GM23338 (cell line): ENCODE data around the gene PAF1. TPM values are rescaled to one million over a fixed set of nuclear protein-coding genes. Genes with fewer than 3 reads are reported as not detected.
"Not testable (repeated sequence)": the region's sequence is repeated elsewhere in the genome, so short reads cannot be mapped to it uniquely, and the experiment has no call there.

Experiments
- ATAC-seq: fragments of 200-7000 bp; cut with Tn5 transposase; 3 replicates; pipeline ENCODE4 v1.9.1; 2020
- DNase-seq: peaks from one replicate; pipeline ENCODE4 v3.0.0-alpha.2; 2015; ENCODE audit warnings: low spot score
- H2AFZ ChIP-seq: fragments of 200-600 bp; sonication (generic); 2 replicates; pipeline ENCODE4 v1.8.0; 2016; ENCODE audit warnings: antibody characterized with exemption, mild to moderate bottlenecking, moderate library complexity
- H3F3A ChIP-seq: fragments of 200-600 bp; sonication (generic); replicated peaks from 2 replicates; pipeline ENCODE4 v1.8.0; 2017; ENCODE audit warnings: antibody characterized with exemption, mixed run types, low read depth
- H3K27ac ChIP-seq: fragments of 200-600 bp; sonication (generic); 2 replicates; pipeline ENCODE4 v1.6.1; 2016; ENCODE audit warnings: low read depth
- H3K27me3 ChIP-seq: fragments of 200-600 bp; sonication (generic); 2 replicates; pipeline ENCODE4 v1.8.0; 2016; ENCODE audit warnings: mild to moderate bottlenecking, mixed run types, moderate library complexity; ENCODE audit not compliant: insufficient read depth
- H3K36me3 ChIP-seq: fragments of 200-600 bp; sonication (generic); 2 replicates; pipeline ENCODE4 v1.8.0; 2016; ENCODE audit warnings: mild to moderate bottlenecking; ENCODE audit not compliant: insufficient read depth
- H3K4me1 ChIP-seq: fragments of 200-600 bp; sonication (generic); 2 replicates; pipeline ENCODE4 v1.8.0; 2016; ENCODE audit warnings: mild to moderate bottlenecking, moderate library complexity; ENCODE audit not compliant: insufficient read depth
- H3K4me2 ChIP-seq: fragments of 200-600 bp; sonication (generic); 2 replicates; pipeline ENCODE4 v1.7.1; 2017; ENCODE audit warnings: mixed run types
- H3K4me3 ChIP-seq: fragments of 200-600 bp; sonication (generic); 2 replicates; pipeline ENCODE4 v1.6.1; 2016; ENCODE audit warnings: mixed run types
- H3K79me2 ChIP-seq: fragments of 200-600 bp; sonication (generic); replicated peaks from 2 replicates; pipeline ENCODE4 v1.8.0; 2017; ENCODE audit warnings: mild to moderate bottlenecking; ENCODE audit not compliant: insufficient read depth
- H3K9me2 ChIP-seq: fragments of 200-600 bp; sonication (generic); 2 replicates; pipeline ENCODE4 v1.8.0; 2017; ENCODE audit not compliant: insufficient read depth
- H4K20me1 ChIP-seq: fragments of 200-600 bp; sonication (generic); replicated peaks from 2 replicates; pipeline ENCODE4 v1.8.0; 2017; ENCODE audit warnings: mild to moderate bottlenecking; ENCODE audit not compliant: insufficient read depth
- H3K27ac Mint-ChIP-seq: 2 replicates; pipeline ENCODE4 v1.8.0; 2020; ENCODE audit warnings: inconsistent platforms, mild to moderate bottlenecking, moderate library complexity, mixed read lengths
- H3K27me3 Mint-ChIP-seq: 3 replicates; pipeline ENCODE4 v1.8.0; 2022; ENCODE audit warnings: low read depth, mild to moderate bottlenecking, moderate library complexity, mixed read lengths, inconsistent platforms; ENCODE audit not compliant: insufficient read depth, poor library complexity
- H3K36me3 Mint-ChIP-seq: 3 replicates; pipeline ENCODE4 v1.8.0; 2021; ENCODE audit warnings: low read depth, mild to moderate bottlenecking, inconsistent platforms, moderate library complexity, mixed read lengths
- H3K4me1 Mint-ChIP-seq: 3 replicates; pipeline ENCODE4 v1.8.0; 2020; ENCODE audit warnings: mild to moderate bottlenecking, inconsistent platforms, mixed read lengths
- H3K4me3 Mint-ChIP-seq: 3 replicates; pipeline ENCODE4 v1.8.0; 2021; ENCODE audit warnings: moderate library complexity, mild to moderate bottlenecking, inconsistent platforms, mixed read lengths
- H3K9me3 Mint-ChIP-seq: 3 replicates; pipeline ENCODE4 v1.8.0; 2020; ENCODE audit warnings: moderate library complexity, mild to moderate bottlenecking, inconsistent platforms, mixed read lengths
- EZH2 ChIP-seq: fragments of 200-600 bp; sonication (generic); IDR thresholded peaks from one replicate; pipeline ENCODE4 v1.8.0; 2017; ENCODE audit warnings: antibody characterized with exemption, mild to moderate bottlenecking, low read depth; ENCODE audit not compliant: unreplicated experiment
- EZH2phosphoT487 ChIP-seq: fragments of 200-600 bp; sonication (generic); IDR thresholded peaks from one replicate; pipeline ENCODE4 v1.8.1; 2018; ENCODE audit warnings: antibody characterized with exemption; ENCODE audit not compliant: unreplicated experiment
- JUNB ChIP-seq: IDR thresholded peaks from one replicate; pipeline ENCODE4 v1.6.1; 2016; ENCODE audit warnings: antibody characterized with exemption; ENCODE audit not compliant: unreplicated experiment
- NANOG ChIP-seq: IDR thresholded peaks from 2 replicates; pipeline ENCODE4 v1.6.1; 2016; ENCODE audit warnings: antibody characterized with exemption, borderline replicate concordance
- STAT1 ChIP-seq: IDR thresholded peaks from one replicate; pipeline ENCODE4 v1.6.1; 2016; ENCODE audit warnings: antibody characterized with exemption; ENCODE audit not compliant: unreplicated experiment
- ZNF114 ChIP-seq: fragments of 250-450 bp; sonication (Bioruptor Pico); IDR thresholded peaks from 2 replicates; pipeline ENCODE4 v1.5.0; 2020; ENCODE audit warnings: mild to moderate bottlenecking, moderate library complexity
- polyA plus RNA-seq: library from polyadenylated mRNA; unstranded; fragments of >200 nt; fragmentation: Nextera tagmentation; extraction: Ambion mirVana; gene quantifications from 2 replicates; pipeline ENCODE4 v1.2.1, GENCODE V29; 2016
- total RNA-seq: library from RNA; depleted of rRNA; stranded (reverse); fragments of >200 nt; shearing (Covaris generic); gene quantifications from 2 replicates; pipeline ENCODE4 v1.2.3, GENCODE V29; 2014
- TF ChIP-seq, protein P1 (sequence below): IDR thresholded peaks from 2 replicates; pipeline ENCODE4 v1.6.1; 2016; ENCODE audit warnings: antibody characterized with exemption
- TF ChIP-seq, protein P2 (sequence below), 2 experiments: fragments of 200-600 bp in 1 of 2; sonication (generic) in 1 of 2; conservative IDR thresholded peaks; 2 replicates each; pipeline versions ENCODE4 v1.5.1 to v1.6.1; 2016 to 2017; ENCODE audit warnings: antibody characterized with exemption in 2 of 2, low read depth in 2 of 2, mild to moderate bottlenecking in 2 of 2, moderate library complexity in 1 of 2
- TF ChIP-seq, protein P3 (sequence below): fragments of 250-450 bp; sonication (Bioruptor Pico); IDR thresholded peaks from 2 replicates; pipeline ENCODE4 v1.5.0; 2020; ENCODE audit warnings: mild to moderate bottlenecking, moderate library complexity

The PAF1 gene
- total and polyA plus RNA-seq, 2 experiments from 2014 or later: 22.1 to 47.3 TPM

DNA sequence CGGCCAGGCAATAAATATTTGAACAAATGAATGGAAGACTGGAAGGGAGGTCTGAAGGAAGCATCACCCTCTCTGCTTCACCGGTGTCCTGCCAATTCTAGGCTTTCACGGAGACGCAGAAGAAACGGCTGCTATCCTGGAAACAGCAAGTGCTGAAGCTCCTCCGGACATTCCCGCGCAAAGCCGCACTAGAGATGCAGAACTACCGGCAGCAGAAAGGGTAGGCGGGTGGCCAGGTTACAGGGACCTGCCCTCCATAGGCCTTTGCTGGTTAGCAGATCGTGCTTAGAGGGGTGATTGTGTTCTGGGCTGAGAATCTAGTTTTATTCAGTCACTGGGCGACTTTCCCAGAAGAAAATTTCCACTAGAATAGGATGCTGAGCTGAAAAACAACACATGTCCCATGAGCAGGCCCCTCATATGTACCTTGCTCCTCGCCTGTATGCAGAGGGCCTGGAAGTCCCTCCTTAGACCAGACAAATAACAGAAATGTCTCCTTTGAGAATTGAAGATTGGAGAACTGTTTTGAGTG lies 11.0 kb downstream of the PAF1 start (continued):
- TF ChIP-seq, protein P1, sequence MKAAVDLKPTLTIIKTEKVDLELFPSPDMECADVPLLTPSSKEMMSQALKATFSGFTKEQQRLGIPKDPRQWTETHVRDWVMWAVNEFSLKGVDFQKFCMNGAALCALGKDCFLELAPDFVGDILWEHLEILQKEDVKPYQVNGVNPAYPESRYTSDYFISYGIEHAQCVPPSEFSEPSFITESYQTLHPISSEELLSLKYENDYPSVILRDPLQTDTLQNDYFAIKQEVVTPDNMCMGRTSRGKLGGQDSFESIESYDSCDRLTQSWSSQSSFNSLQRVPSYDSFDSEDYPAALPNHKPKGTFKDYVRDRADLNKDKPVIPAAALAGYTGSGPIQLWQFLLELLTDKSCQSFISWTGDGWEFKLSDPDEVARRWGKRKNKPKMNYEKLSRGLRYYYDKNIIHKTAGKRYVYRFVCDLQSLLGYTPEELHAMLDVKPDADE: no peak
- TF ChIP-seq ZNF114 (CRISPR knock-in tag) (no peak), EZH2 (no peak), JUNB (no peak), NANOG (no peak), EZH2phosphoT487 (no peak)
- TF ChIP-seq, protein P2, sequence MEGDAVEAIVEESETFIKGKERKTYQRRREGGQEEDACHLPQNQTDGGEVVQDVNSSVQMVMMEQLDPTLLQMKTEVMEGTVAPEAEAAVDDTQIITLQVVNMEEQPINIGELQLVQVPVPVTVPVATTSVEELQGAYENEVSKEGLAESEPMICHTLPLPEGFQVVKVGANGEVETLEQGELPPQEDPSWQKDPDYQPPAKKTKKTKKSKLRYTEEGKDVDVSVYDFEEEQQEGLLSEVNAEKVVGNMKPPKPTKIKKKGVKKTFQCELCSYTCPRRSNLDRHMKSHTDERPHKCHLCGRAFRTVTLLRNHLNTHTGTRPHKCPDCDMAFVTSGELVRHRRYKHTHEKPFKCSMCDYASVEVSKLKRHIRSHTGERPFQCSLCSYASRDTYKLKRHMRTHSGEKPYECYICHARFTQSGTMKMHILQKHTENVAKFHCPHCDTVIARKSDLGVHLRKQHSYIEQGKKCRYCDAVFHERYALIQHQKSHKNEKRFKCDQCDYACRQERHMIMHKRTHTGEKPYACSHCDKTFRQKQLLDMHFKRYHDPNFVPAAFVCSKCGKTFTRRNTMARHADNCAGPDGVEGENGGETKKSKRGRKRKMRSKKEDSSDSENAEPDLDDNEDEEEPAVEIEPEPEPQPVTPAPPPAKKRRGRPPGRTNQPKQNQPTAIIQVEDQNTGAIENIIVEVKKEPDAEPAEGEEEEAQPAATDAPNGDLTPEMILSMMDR (conservative IDR thresholded peaks at IDR 0.05; ENCODE audit: low read depth in 2 of 2): no peak

DNA sequence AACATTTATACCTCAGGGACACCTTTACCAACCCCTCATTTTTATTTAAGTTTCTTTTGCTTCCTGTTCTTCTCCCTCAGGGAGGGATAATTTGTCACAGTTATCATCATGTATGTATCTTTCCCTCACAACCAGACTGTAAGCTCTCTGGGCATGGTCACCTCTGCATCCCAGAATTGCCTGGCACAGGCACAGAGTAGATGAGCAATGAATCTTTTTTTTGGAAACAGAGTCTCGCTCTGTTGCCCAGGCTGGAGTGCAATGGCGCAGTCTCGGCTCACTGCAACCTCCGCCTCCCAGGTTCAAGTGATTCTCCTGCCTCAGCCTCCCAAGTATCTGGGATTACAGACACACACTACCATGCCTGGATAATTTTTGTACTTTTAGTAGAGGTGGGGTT lies 11.5 kb downstream of the PAF1 start:
- ATAC-seq, H3K27me3 ChIP-seq, DNase-seq, H3K9me3 Mint-ChIP-seq, H3K9me2 ChIP-seq, H3K4me3 Mint-ChIP-seq, H3K4me3 ChIP-seq, H2AFZ ChIP-seq, H3K79me2 ChIP-seq, H3F3A ChIP-seq, H3K4me2 ChIP-seq, H3K27ac Mint-ChIP-seq, H3K4me1 ChIP-seq, H3K27me3 Mint-ChIP-seq, H3K27ac ChIP-seq, H3K4me1 Mint-ChIP-seq: not testable (repeated sequence)
- peaks cover 76% of the 10 kb centered on the region for H3K36me3 Mint-ChIP-seq
- H4K20me1 ChIP-seq: peaks cover 16% of the 10 kb centered on the region
- peaks cover 29% of the 10 kb centered on the region for H3K36me3 ChIP-seq

DNA sequence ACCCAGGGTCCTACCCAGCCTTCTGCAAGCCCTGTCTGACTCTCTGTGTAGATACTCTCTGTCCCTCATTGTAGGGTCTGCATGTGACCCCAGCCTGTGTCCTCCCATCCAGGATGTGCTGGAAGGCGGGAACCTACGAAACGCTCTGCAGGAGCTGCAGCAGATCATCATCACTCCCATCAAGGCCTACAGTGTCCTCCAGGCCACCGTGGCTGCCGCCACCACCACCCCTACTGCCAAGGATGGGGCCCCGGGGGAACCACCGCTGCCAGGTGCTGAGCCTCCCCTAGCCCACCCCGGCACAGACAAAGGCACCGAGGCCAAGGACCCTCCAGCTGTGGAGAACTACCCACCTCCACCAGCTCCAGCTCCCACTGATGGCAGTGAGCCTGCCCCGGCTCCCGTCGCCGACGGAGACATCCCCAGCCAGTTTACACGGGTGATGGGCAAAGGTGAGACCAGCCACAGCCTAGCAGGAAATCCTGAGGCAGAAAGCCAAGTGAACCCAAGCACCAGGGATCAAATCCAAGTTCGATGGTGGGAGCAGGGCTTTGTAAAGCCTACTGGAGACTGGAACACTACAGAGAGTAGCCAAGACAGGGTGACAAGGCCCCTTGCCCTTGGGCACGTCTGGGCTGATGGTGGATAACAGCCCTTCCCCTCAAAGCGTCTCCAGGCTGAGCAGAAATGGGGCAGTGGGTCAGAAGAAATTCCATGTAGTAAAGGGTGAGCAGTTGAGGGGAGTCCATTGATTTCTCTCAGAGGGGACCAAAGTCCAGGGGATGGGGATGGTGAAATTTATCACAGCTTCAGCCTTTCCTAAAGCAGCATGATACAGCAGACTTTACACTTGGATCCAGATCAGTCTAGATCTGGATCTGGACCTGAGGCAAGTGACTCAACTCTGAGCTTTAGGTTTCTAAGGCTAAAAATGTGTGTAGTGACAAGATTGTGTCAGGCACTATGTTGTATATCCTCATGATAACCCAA lies 13.2 kb downstream of the PAF1 start:
- H3K4me3 Mint-ChIP-seq: no peak overlapping the region
- H3K27ac ChIP-seq: no peak overlapping the region
- no peaks in the 10 kb centered on the region for H3K79me2 ChIP-seq
- H3K27me3 ChIP-seq: no peaks in the 10 kb centered on the region
- no peaks in the 10 kb centered on the region for H3K4me1 ChIP-seq
- no peaks in the 10 kb centered on the region for H3K9me3 Mint-ChIP-seq
- H3K27ac Mint-ChIP-seq: no peak overlapping the region; the same call in 1 of the 2 replicates
- peaks cover 2% of the 10 kb centered on the region for H3K27me3 Mint-ChIP-seq
- peaks cover 29% of the 10 kb centered on the region for H3K36me3 ChIP-seq
- peaks cover 13% of the 10 kb centered on the region for H4K20me1 ChIP-seq
- H3K4me3 ChIP-seq: no peak overlapping the region
- no peaks in the 10 kb centered on the region for H3K4me1 Mint-ChIP-seq
- ATAC-seq (no peak), DNase-seq (no peak)
- H2AFZ ChIP-seq: no peak overlapping the region
- no peaks in the 10 kb centered on the region for H3F3A ChIP-seq
- H3K9me2 ChIP-seq: no peaks in the 10 kb centered on the region
- H3K36me3 Mint-ChIP-seq: peaks cover 70% of the 10 kb centered on the region
- no peak overlapping the region for H3K4me2 ChIP-seq
- TF ChIP-seq STAT1: no peak
- TF ChIP-seq, protein P3, sequence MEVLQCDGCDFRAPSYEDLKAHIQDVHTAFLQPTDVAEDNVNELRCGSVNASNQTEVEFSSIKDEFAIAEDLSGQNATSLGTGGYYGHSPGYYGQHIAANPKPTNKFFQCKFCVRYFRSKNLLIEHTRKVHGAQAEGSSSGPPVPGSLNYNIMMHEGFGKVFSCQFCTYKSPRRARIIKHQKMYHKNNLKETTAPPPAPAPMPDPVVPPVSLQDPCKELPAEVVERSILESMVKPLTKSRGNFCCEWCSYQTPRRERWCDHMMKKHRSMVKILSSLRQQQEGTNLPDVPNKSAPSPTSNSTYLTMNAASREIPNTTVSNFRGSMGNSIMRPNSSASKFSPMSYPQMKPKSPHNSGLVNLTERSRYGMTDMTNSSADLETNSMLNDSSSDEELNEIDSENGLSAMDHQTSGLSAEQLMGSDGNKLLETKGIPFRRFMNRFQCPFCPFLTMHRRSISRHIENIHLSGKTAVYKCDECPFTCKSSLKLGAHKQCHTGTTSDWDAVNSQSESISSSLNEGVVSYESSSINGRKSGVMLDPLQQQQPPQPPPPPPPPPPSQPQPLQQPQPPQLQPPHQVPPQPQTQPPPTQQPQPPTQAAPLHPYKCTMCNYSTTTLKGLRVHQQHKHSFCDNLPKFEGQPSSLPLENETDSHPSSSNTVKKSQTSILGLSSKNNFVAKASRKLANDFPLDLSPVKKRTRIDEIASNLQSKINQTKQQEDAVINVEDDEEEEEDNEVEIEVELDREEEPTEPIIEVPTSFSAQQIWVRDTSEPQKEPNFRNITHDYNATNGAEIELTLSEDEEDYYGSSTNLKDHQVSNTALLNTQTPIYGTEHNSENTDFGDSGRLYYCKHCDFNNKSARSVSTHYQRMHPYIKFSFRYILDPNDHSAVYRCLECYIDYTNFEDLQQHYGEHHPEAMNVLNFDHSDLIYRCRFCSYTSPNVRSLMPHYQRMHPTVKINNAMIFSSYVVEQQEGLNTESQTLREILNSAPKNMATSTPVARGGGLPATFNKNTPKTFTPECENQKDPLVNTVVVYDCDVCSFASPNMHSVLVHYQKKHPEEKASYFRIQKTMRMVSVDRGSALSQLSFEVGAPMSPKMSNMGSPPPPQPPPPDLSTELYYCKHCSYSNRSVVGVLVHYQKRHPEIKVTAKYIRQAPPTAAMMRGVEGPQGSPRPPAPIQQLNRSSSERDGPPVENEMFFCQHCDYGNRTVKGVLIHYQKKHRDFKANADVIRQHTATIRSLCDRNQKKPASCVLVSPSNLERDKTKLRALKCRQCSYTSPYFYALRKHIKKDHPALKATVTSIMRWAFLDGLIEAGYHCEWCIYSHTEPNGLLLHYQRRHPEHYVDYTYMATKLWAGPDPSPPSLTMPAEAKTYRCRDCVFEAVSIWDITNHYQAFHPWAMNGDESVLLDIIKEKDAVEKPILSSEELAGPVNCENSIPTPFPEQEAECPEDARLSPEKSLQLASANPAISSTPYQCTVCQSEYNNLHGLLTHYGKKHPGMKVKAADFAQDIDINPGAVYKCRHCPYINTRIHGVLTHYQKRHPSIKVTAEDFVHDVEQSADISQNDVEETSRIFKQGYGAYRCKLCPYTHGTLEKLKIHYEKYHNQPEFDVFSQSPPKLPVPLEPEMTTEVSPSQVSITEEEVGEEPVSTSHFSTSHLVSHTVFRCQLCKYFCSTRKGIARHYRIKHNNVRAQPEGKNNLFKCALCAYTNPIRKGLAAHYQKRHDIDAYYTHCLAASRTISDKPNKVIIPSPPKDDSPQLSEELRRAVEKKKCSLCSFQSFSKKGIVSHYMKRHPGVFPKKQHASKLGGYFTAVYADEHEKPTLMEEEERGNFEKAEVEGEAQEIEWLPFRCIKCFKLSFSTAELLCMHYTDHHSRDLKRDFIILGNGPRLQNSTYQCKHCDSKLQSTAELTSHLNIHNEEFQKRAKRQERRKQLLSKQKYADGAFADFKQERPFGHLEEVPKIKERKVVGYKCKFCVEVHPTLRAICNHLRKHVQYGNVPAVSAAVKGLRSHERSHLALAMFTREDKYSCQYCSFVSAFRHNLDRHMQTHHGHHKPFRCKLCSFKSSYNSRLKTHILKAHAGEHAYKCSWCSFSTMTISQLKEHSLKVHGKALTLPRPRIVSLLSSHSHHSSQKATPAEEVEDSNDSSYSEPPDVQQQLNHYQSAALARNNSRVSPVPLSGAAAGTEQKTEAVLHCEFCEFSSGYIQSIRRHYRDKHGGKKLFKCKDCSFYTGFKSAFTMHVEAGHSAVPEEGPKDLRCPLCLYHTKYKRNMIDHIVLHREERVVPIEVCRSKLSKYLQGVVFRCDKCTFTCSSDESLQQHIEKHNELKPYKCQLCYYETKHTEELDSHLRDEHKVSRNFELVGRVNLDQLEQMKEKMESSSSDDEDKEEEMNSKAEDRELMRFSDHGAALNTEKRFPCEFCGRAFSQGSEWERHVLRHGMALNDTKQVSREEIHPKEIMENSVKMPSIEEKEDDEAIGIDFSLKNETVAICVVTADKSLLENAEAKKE: no peak
